Activated CD8-positive, alpha-beta T cell treated with anti-CD3 and anti-CD28 coated beads for 36 hours (primary cell): ENCODE measurements around the gene VWA3A. TPM values are rescaled to one million over a fixed set of nuclear protein-coding genes. Genes with fewer than 3 reads are reported as not detected.
"Not testable (repeated sequence)": the region's sequence is repeated elsewhere in the genome, so short reads cannot be mapped to it uniquely, and the experiment has no call there.

ENCODE experiments used
- ATAC-seq: fragments of 200-7000 bp; cut with Tn5 transposase; one replicate; pipeline ENCODE4 v1.10.0; 2021; ENCODE audit warnings: mild to moderate bottlenecking, moderate library complexity
- CTCF ChIA-PET: fragments of 350-600 bp; sonication (Branson Sonifier 250); formaldehyde crosslinking; loops from one replicate; lab custom pipeline; 2021; ENCODE audit warnings: antibody characterized with exemption; lab: Charles Lee
- POLR2A ChIA-PET: fragments of 350-600 bp; sonication (Branson Sonifier 250); formaldehyde crosslinking; loops from one replicate; lab custom pipeline; 2021; ENCODE audit warnings: antibody characterized with exemption; lab: Charles Lee
- DNase-seq: peaks from one replicate; pipeline ENCODE4 v3.0.0-alpha.2; 2020
- H3K27ac Mint-ChIP-seq: one replicate; pipeline ENCODE4 v1.8.0; 2021; ENCODE audit warnings: mild to moderate bottlenecking, mixed read lengths
- H3K27me3 Mint-ChIP-seq: one replicate; pipeline ENCODE4 v1.8.0; 2021; ENCODE audit warnings: mixed read lengths
- H3K36me3 Mint-ChIP-seq: one replicate; pipeline ENCODE4 v1.8.0; 2021; ENCODE audit warnings: low read depth, mixed read lengths
- H3K4me1 Mint-ChIP-seq: one replicate; pipeline ENCODE4 v1.8.0; 2021; ENCODE audit warnings: low read depth, mixed read lengths
- H3K4me3 Mint-ChIP-seq: one replicate; pipeline ENCODE4 v1.8.0; 2021; ENCODE audit warnings: mild to moderate bottlenecking, moderate library complexity, mixed read lengths
- H3K9me3 Mint-ChIP-seq: one replicate; pipeline ENCODE4 v1.8.0; 2021; ENCODE audit warnings: mixed read lengths
- intact Hi-C: fragments of 100-400 bp; cut with micrococcal nuclease; formaldehyde crosslinking; loops from one replicate; pipeline ENCODE4 v1.10.0; 2022
- total RNA-seq, 2 experiments: library from RNA; stranded (reverse); gene quantifications; one replicate each; pipeline ENCODE4 v1.2.3, GENCODE V29; 2021
- TF ChIP-seq, protein P1 (sequence below): fragments of 200-600 bp; IDR thresholded peaks from one replicate; pipeline ENCODE4 v1.8.0; 2022; ENCODE audit warnings: antibody characterized with exemption, mild to moderate bottlenecking

Gene VWA3A
- total RNA-seq, 2 experiments from 2014 or later = not detected

DNA sequence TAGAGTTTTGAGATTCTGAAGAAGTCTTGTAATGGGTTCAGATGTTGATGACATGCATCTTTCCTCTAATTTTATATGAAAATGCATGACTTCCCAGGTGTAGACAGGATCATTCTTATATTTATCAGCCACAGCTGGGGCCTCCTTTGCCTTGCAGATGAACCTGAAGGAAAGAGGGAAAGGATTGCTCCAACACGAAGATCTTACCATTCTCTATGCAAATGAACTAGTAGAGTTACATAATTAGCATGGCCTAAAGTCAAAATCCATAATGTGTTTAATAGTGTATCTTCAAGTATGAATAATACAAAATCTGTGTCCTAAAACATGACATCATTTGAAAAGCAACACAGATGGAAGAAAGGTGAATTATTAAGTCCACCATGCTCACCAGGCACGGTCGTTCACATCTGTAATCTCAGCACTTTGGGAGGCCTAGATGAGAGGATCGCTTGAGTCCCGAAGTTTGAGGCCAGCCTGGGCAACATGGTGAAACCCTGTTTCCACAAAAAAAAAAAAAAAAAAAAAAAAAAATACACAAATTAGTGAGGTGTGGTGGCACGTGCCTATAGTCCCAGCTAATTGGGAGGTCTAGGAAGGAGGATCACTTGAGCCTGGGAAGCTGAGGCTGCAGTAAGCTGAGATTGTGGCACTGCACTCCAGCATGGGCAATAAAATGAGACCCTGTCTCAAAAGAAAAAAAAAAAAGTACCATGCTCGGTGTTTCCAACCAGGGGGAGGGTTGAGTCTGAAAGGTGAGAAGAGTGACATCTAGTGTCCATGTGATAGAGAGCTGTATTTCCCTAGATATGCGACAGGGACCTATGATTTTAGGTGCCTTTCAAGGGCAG is 6.3 kb downstream of the VWA3A start:
- Mint-ChIP-seq H3K27ac (no peak overlapping the region), H3K4me3 (no peak overlapping the region), H3K36me3 (no peaks in the 10 kb centered on the region), H3K9me3 (no peaks in the 10 kb centered on the region), H3K27me3 (peaks cover 13% of the 10 kb centered on the region), H3K4me1 (no peaks in the 10 kb centered on the region)
- ATAC-seq (peak; percentile 95), DNase-seq (peak; percentile 11)
- CTCF ChIA-PET = interaction anchor here (0.6 to 5.3 kb wide), 29 partner anchors 9 to 573 kb away, joined by 3 to 58 read pairs (median 4); partner anchors contain the start of gene MOSMO
- POLR2A ChIA-PET = interaction anchor here (0.6 to 1.1 kb wide), 2 partner anchors 91 to 117 kb away, joined by 4 read pairs; no protein-coding TSS in a partner anchor
- TF ChIP-seq, protein P1, sequence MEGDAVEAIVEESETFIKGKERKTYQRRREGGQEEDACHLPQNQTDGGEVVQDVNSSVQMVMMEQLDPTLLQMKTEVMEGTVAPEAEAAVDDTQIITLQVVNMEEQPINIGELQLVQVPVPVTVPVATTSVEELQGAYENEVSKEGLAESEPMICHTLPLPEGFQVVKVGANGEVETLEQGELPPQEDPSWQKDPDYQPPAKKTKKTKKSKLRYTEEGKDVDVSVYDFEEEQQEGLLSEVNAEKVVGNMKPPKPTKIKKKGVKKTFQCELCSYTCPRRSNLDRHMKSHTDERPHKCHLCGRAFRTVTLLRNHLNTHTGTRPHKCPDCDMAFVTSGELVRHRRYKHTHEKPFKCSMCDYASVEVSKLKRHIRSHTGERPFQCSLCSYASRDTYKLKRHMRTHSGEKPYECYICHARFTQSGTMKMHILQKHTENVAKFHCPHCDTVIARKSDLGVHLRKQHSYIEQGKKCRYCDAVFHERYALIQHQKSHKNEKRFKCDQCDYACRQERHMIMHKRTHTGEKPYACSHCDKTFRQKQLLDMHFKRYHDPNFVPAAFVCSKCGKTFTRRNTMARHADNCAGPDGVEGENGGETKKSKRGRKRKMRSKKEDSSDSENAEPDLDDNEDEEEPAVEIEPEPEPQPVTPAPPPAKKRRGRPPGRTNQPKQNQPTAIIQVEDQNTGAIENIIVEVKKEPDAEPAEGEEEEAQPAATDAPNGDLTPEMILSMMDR = peak; percentile 62
- intact Hi-C loops = loop anchor here (5.0 kb wide), 2 partner anchors 89 to 91 kb away; partner anchors contain the start of gene MOSMO

DNA sequence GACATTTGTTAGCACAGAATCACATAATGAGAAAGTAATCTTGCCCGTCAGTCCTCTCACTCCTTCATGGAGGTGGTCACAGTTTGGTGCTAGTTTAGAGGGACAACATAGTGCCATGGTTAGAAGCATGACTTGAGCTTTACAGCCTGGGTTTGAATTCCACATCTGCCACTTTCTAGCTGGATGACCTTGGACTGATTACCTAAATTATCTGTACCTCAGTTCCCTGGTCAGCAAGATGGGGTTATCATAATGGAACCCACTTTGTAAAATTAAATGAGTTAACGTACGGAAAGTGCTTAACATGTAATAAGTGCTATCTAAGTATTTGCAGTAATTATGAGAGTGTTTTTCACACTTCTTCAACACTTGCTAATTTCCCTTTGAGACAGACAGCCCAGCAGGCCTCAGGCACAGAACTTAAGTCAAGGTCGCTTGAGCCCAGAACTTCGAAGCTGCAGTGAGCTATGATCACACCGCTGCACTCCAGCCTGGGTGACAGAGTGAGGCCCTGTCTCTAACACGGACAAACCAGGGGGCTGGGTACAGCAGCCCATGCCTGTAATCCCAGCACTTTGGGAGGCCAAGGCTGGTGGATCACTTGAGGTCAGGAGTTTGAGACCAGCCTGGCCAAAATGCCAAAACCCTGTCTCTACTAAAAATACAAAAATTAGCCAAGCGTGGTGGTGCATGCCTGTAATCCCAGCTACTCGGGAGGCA is 7.1 kb downstream of the VWA3A start:
- TF ChIP-seq, protein P1 = peak; percentile 7
- ATAC-seq (no peak), DNase-seq (no peak)
- Mint-ChIP-seq H3K4me3 (no peak overlapping the region), H3K36me3 (no peaks in the 10 kb centered on the region), H3K27ac (no peak overlapping the region), H3K9me3 (no peaks in the 10 kb centered on the region), H3K4me1 (no peaks in the 10 kb centered on the region), H3K27me3 (peaks cover 13% of the 10 kb centered on the region)
- intact Hi-C loops = loop anchor here (5.0 kb wide), 2 partner anchors 88 to 92 kb away; partner anchors contain the start of gene MOSMO
- ChIA-PET POLR2A (interaction anchor here (0.6 to 1.1 kb wide), 3 partner anchors 28 to 116 kb away, joined by 3 to 4 read pairs (median 4); no protein-coding TSS in a partner anchor), CTCF (interaction anchor here (0.6 to 5.3 kb wide), 31 partner anchors 9 to 572 kb away, joined by 3 to 58 read pairs (median 4); partner anchors contain the start of gene MOSMO)

DNA sequence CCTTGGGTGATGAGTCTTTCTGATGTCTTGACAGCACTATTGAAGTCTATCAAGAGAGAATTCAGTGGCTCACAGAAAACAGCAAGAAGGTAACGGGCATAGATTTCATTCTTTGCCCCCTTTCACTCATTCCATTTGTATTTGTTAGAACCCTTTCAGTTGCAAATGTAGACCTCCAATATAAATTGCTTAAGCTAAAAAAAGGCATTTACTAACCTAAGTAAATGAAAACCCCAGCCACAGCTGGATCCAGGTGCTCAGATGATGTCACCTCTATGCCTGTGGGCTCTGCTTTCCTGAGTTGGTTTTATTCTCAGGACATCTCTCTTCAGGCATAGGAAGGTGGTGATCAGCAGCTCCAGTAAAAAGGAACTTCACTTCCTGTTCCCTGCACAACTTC is 11.1 kb downstream of the VWA3A start:
- no peaks in the 10 kb centered on the region for H3K4me1 Mint-ChIP-seq
- POLR2A ChIA-PET = no interaction called here
- ATAC-seq = no peak

DNA sequence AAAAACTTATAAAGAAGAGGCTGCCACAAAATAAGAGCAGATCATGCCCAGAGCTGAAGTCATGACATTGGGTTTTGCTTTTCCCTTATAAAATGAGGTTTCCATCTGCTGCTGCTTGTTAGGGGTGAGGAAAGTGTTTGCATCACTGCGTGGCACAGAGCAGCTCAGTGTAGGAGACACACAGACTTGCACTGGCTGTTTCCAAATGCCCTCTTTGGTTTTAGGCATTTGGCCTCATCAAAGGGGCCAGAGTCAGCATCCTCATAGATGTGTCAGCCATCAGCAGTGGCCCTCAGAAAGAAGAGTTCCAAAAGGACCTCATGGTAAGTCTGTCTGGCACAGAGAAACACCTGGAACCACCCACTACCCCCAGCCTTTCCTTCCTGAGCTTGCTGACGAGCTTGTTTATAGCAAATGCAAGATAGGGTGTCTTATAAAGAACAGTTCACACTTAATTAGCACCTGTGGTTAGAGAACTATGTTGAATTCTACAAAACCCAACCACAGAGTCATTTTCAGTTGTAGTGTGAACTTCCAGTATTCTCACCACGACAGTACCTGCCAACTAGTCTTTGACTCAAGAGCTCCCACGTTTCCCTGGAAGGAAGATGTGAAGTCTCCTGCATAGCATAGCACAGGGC is 17.0 kb downstream of the VWA3A start:
- Mint-ChIP-seq H3K27me3 (no peaks in the 10 kb centered on the region), H3K36me3 (no peaks in the 10 kb centered on the region), H3K4me1 (peaks cover 8% of the 10 kb centered on the region), H3K27ac (no peak overlapping the region), H3K4me3 (no peak overlapping the region), H3K9me3 (no peaks in the 10 kb centered on the region)
- TF ChIP-seq, protein P1 = no peak
- DNase-seq (no peak), ATAC-seq (no peak)
- intact Hi-C loops = no loop called here
- POLR2A ChIA-PET = interaction anchor here (0.6 kb wide), 1 partner anchor 87 kb away, joined by 3 read pairs; no protein-coding TSS in a partner anchor
- CTCF ChIA-PET = interaction anchor here (0.8 to 3.4 kb wide), 5 partner anchors 10 to 108 kb away, joined by 4 to 17 read pairs (median 5); no protein-coding TSS in a partner anchor

More for the DNA sequence above, 11.1 kb downstream of the VWA3A start:
- Mint-ChIP-seq H3K36me3 (no peaks in the 10 kb centered on the region), H3K27me3 (peaks cover 1% of the 10 kb centered on the region), H3K9me3 (no peaks in the 10 kb centered on the region), H3K27ac (no peak overlapping the region), H3K4me3 (no peak overlapping the region)
- CTCF ChIA-PET = interaction anchor here (1.2 to 2.6 kb wide), 2 partner anchors 9 to 25 kb away, joined by 3 to 13 read pairs; no protein-coding TSS in a partner anchor
- TF ChIP-seq, protein P1 = no peak
- intact Hi-C loops = no loop called here
- no peak for DNase-seq

DNA sequence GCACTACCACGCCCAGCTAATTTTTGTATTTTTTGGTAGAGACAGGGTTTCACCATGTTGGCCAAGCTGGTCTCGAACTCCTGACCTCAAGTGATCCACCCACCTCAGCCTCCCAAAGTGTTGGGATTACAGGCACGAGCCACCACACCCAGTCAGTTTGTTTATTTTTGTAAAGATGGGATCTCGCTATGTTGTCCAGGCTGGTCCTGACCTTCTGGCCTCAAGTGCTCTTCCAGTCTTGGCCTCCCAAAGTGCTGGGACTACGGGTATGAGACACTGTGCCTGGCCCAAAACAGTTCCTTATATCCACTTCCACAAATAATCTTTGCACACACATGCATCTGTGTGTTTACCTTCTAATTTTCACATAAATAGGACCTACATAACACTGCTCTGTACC is 19.3 kb downstream of the VWA3A start:
- H3K4me1 Mint-ChIP-seq, H3K27me3 Mint-ChIP-seq, H3K27ac Mint-ChIP-seq, intact Hi-C loops, POLR2A ChIA-PET, H3K4me3 Mint-ChIP-seq, ATAC-seq, H3K9me3 Mint-ChIP-seq, DNase-seq, H3K36me3 Mint-ChIP-seq: not testable (repeated sequence)
- CTCF ChIA-PET = interaction anchor here (0.9 to 1.7 kb wide), 3 partner anchors 11 to 77 kb away, joined by 3 to 7 read pairs (median 5); no protein-coding TSS in a partner anchor
